ENCODE results near the gene CDKN3.
"Not testable (repeated sequence)": the region's sequence is repeated elsewhere in the genome, so short reads cannot be mapped to it uniquely, and the experiment has no call there.

Gene CDKN3

GRCh38 chr14:54370323-54371198 is 26.2 kb upstream of the CDKN3 start:
- DNase-seq: no peak

GRCh38 chr14:54374117-54374884 is 22.5 kb upstream of the CDKN3 start:
- no peak for DNase-seq

GRCh38 chr14:54377501-54377900 is 19.3 kb upstream of the CDKN3 start:
- no peak for DNase-seq

- not testable (repeated sequence) for DNase-seq
Observed at GRCh38 chr14:54378893-54379292, 17.9 kb upstream of the CDKN3 start.

GRCh38 chr14:54380558-54380957 is 16.2 kb upstream of the CDKN3 start:
- not testable (repeated sequence) for DNase-seq

- no peak for DNase-seq
Observed at GRCh38 chr14:54381821-54382220, 15.0 kb upstream of the CDKN3 start.

- no peak for DNase-seq
Observed at GRCh38 chr14:54383835-54384234, 13.0 kb upstream of the CDKN3 start.

GRCh38 chr14:54385556-54385955 is 11.3 kb upstream of the CDKN3 start:
- DNase-seq: no peak

GRCh38 chr14:54387328-54387727 is 9.5 kb upstream of the CDKN3 start:
- DNase-seq: no peak

GRCh38 chr14:54392131-54392859 is 4.5 kb upstream of the CDKN3 start:
- no peak for DNase-seq

- DNase-seq: not testable (repeated sequence)
Observed at GRCh38 chr14:54392986-54393884, 3.6 kb upstream of the CDKN3 start.

- DNase-seq: no peak
Observed at GRCh38 chr14:54394596-54394995, 2.2 kb upstream of the CDKN3 start.

- DNase-seq: no peak
Observed at GRCh38 chr14:54395284-54395683, 1.5 kb upstream of the CDKN3 start.

- no peak for DNase-seq
Observed at GRCh38 chr14:54395716-54396115, 1.1 kb upstream of the CDKN3 start.

- no peak for DNase-seq
Observed at GRCh38 chr14:54396183-54396492, 669 bp upstream of the CDKN3 start.

- no peak for DNase-seq
Observed at GRCh38 chr14:54399560-54399959, 2.8 kb downstream of the CDKN3 start.

- DNase-seq: not testable (repeated sequence)
Observed at GRCh38 chr14:54403401-54404005, 6.7 kb downstream of the CDKN3 start.

GRCh38 chr14:54410215-54410614 is 13.4 kb downstream of the CDKN3 start:
- no peak for DNase-seq

GRCh38 chr14:54411371-54411770 is 14.6 kb downstream of the CDKN3 start:
- no peak for DNase-seq

GRCh38 chr14:54420478-54421142 is 23.8 kb downstream of the CDKN3 start:
- no peak for DNase-seq

- no peak for DNase-seq
Observed at GRCh38 chr14:54423991-54424390, 27.2 kb downstream of the CDKN3 start.
